Keratinocyte (primary cell): Measurements from ENCODE around the gene MLPH. TPM values are rescaled to one million over a fixed set of nuclear protein-coding genes. Genes with fewer than 3 reads are reported as not detected.

Experiments
- DNase-seq: peaks from one replicate; pipeline ENCODE4 v3.0.0-alpha.2; 2011; ENCODE audit warnings: low read depth, missing footprints, low spot score
- FAIRE-seq: peaks from 2 replicates; lab custom pipeline; 2011; peaks lifted over from hg19 to GRCh38; lab: Jason Lieb, UNC
- H2AFZ ChIP-seq: 2 replicates; pipeline ENCODE4 v1.6.0; 2012; ENCODE audit warnings: low read length, control low read depth, inconsistent platforms; ENCODE audit not compliant: control insufficient read depth
- H3K27ac ChIP-seq: 2 replicates; pipeline ENCODE4 v1.5.1; 2011; ENCODE audit warnings: low read length; ENCODE audit not compliant: control insufficient read depth, insufficient read depth
- H3K27me3 ChIP-seq: 3 replicates; pipeline ENCODE4 v1.6.0; 2011; ENCODE audit warnings: low read length; ENCODE audit not compliant: control insufficient read depth, insufficient read depth; ENCODE audit errors: extremely low read depth
- H3K36me3 ChIP-seq, 2 experiments: 2 replicates in 1 of 2; 3 replicates in 1 of 2; pipeline ENCODE4 v1.5.1; 2011; ENCODE audit warnings: low read length in 2 of 2, mild to moderate bottlenecking in 1 of 2; ENCODE audit not compliant: control insufficient read depth in 2 of 2, insufficient read depth in 2 of 2; ENCODE audit errors: extremely low read depth in 1 of 2
- H3K4me1 ChIP-seq: 3 replicates; pipeline ENCODE4 v1.5.1; 2011; ENCODE audit warnings: low read length; ENCODE audit not compliant: control insufficient read depth, insufficient read depth; ENCODE audit errors: extremely low read depth
- H3K4me2 ChIP-seq: 3 replicates; pipeline ENCODE4 v1.6.0; 2011; ENCODE audit warnings: low read depth, low read length; ENCODE audit not compliant: control insufficient read depth, insufficient read depth; ENCODE audit errors: extremely low read depth
- H3K4me3 ChIP-seq, 3 experiments: fragments of 200-600 bp in 1 of 3; sonication (generic) in 1 of 3; 2 replicates in 2 of 3; 3 replicates in 1 of 3; pipeline ENCODE4 v1.5.1; 2011 to 2016; ENCODE audit warnings: low read length in 3 of 3, mild to moderate bottlenecking in 3 of 3, control low read depth in 2 of 3, inconsistent platforms in 1 of 3, low read depth in 1 of 3, mixed read lengths in 1 of 3, mixed run types in 1 of 3, moderate library complexity in 1 of 3; ENCODE audit not compliant: control insufficient read depth in 2 of 3, insufficient read depth in 2 of 3; ENCODE audit errors: extremely low read depth in 1 of 3
- H3K79me2 ChIP-seq: 2 replicates; pipeline ENCODE4 v1.6.0; 2012; ENCODE audit warnings: low read length; ENCODE audit not compliant: control insufficient read depth, insufficient read depth
- H3K9ac ChIP-seq: 3 replicates; pipeline ENCODE4 v1.6.0; 2011; ENCODE audit warnings: low read length; ENCODE audit not compliant: control insufficient read depth, insufficient read depth; ENCODE audit errors: extremely low read depth
- H3K9me1 ChIP-seq: 3 replicates; pipeline ENCODE4 v1.6.0; 2011; ENCODE audit warnings: low read length; ENCODE audit not compliant: control insufficient read depth, insufficient read depth; ENCODE audit errors: extremely low read depth
- H3K9me3 ChIP-seq: 2 replicates; pipeline ENCODE4 v1.5.1; 2012; ENCODE audit warnings: low read depth, low read length; ENCODE audit not compliant: control insufficient read depth
- H4K20me1 ChIP-seq: 3 replicates; pipeline ENCODE4 v1.6.0; 2011; ENCODE audit warnings: low read length; ENCODE audit not compliant: control insufficient read depth, insufficient read depth; ENCODE audit errors: extremely low read depth
- CTCF ChIP-seq, 3 experiments: IDR thresholded peaks in 1 of 3; conservative IDR thresholded peaks in 1 of 3; optimal IDR thresholded peaks in 1 of 3; 2 replicates in 2 of 3; 3 replicates in 1 of 3; pipeline versions ENCODE3 to v1.5.1; 2011; ENCODE audit warnings: low read length in 3 of 3, mild to moderate bottlenecking in 3 of 3, moderate library complexity in 2 of 3, control low read depth in 1 of 3, inconsistent platforms in 1 of 3; ENCODE audit not compliant: insufficient read depth in 2 of 3; ENCODE audit errors: extremely low read depth in 1 of 3
- EZH2 ChIP-seq: IDR thresholded peaks from one replicate; pipeline ENCODE4 v1.6.1; 2012; ENCODE audit warnings: inconsistent platforms, mild to moderate bottlenecking, low read length, moderate library complexity
- dilution Hi-C: fragments of 300-500 bp; cut with MboI; formaldehyde crosslinking; loops from one replicate; pipeline ENCODE4 v1.7.0; 2020; ENCODE audit warnings: low sequenced_read_pairs; ENCODE audit not compliant: extremely low pct_ligation_motif_present
- polyA plus RNA-seq, 5 experiments: library from polyadenylated mRNA; depleted of rRNA in 3 of 5; stranded (reverse) in 3 of 5; stranded (forward) in 1 of 5; unstranded in 1 of 5; fragments of >200 nt; gene quantifications; 1 replicate in 1 of 5; 2 replicates in 3 of 5; 3 replicates in 1 of 5; pipeline versions ENCODE4 v1.2.1 to v1.2.3, GENCODE V29; 2011 to 2012; ENCODE audit warnings: missing spikeins in 2 of 5, low read depth in 1 of 5, low replicate concordance in 1 of 5

Gene MLPH
- polyA plus RNA-seq, 1 donor (not counting 4 experiments of a cell fraction or from before 2014, with no cell fraction given): 0.67 TPM

- dilution Hi-C loops: no loop called here
- DNase-seq: no peak
- peaks cover 12% of the 10 kb centered on the region for H3K4me1 ChIP-seq
- no peaks in the 10 kb centered on the region for H3K79me2 ChIP-seq
- TF ChIP-seq EZH2 (no peak), CTCF (optimal IDR thresholded peaks at IDR 0.05 in 1 of 3, IDR thresholded peaks at IDR 0.05 in 1 of 3, conservative IDR thresholded peaks at IDR 0.05 in 1 of 3; ENCODE audit: extremely low read depth in 1 of 3, insufficient read depth in 2 of 3, low read length in 3 of 3) (no peak)
- no peak overlapping the region for H2AFZ ChIP-seq
- H3K4me2 ChIP-seq: no peak overlapping the region
- no peak overlapping the region for H3K4me3 ChIP-seq
- H4K20me1 ChIP-seq: no peaks in the 10 kb centered on the region
- H3K27me3 ChIP-seq: no peaks in the 10 kb centered on the region
- no peaks in the 10 kb centered on the region for H3K9me3 ChIP-seq
- no peak overlapping the region for H3K9ac ChIP-seq
- H3K27ac ChIP-seq: no peak overlapping the region
- H3K9me1 ChIP-seq: no peaks in the 10 kb centered on the region
- H3K36me3 ChIP-seq: no peaks in the 10 kb centered on the region
- FAIRE-seq: no peak
Observed at GRCh38 chr2:237505188-237505939, 18.3 kb downstream of the MLPH start.

DNA sequence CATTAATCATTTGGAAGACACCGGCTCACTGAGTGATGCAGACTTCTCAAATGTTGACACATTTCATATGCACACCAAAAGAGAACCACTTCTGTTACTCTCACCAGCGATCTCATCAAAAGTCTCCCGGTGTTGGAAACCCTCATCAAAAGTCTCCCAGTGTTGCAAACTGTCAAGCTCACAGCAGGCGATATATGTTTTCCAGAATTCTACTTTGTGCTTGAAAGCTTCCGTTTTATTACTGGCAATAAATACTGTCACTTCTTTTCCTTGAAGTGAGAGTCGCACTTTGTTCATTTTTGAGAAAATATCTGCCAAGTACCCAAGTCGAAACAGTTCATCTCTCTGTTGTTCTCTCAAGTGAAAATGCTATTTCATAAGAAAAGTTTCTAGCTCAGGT, 20.5 kb downstream of the MLPH start:
- H3K9ac ChIP-seq: no peak overlapping the region
- H3K4me2 ChIP-seq: no peak overlapping the region
- no peaks in the 10 kb centered on the region for H3K36me3 ChIP-seq
- dilution Hi-C loops: no loop called here
- no peak for FAIRE-seq
- no peak overlapping the region for H3K27ac ChIP-seq
- TF ChIP-seq CTCF (optimal IDR thresholded peaks at IDR 0.05 in 1 of 3, IDR thresholded peaks at IDR 0.05 in 1 of 3, conservative IDR thresholded peaks at IDR 0.05 in 1 of 3; ENCODE audit: extremely low read depth in 1 of 3, insufficient read depth in 2 of 3, low read length in 3 of 3) (no peak), EZH2 (no peak)
- no peak overlapping the region for H2AFZ ChIP-seq
- no peaks in the 10 kb centered on the region for H3K9me1 ChIP-seq
- DNase-seq: no peak
- no peaks in the 10 kb centered on the region for H3K27me3 ChIP-seq
- peaks cover under 1% of the 10 kb centered on the region for H3K4me1 ChIP-seq
- no peak overlapping the region for H3K4me3 ChIP-seq
- H4K20me1 ChIP-seq: no peaks in the 10 kb centered on the region
- H3K79me2 ChIP-seq: no peaks in the 10 kb centered on the region
- H3K9me3 ChIP-seq: no peaks in the 10 kb centered on the region
